RPMI7951 (cell line): ENCODE results near the gene WDR20. TPM values are rescaled to one million over a fixed set of nuclear protein-coding genes. Genes with fewer than 3 reads are reported as not detected.
"Not testable (repeated sequence)": the region's sequence is repeated elsewhere in the genome, so short reads cannot be mapped to it uniquely, and the experiment has no call there.

ENCODE experiments used
- DNase-seq: peaks from one replicate; pipeline ENCODE4 v3.0.0-alpha.2; 2012; ENCODE audit warnings: low read depth
- total RNA-seq: library from RNA; depleted of rRNA; stranded (reverse); fragments of >200 nt; shearing (Covaris generic); gene quantifications from 2 replicates; pipeline ENCODE4 v1.2.3, GENCODE V29; 2014

The WDR20 gene
- total RNA-seq, 1 experiment from 2014 or later = 16.0 TPM

DNA sequence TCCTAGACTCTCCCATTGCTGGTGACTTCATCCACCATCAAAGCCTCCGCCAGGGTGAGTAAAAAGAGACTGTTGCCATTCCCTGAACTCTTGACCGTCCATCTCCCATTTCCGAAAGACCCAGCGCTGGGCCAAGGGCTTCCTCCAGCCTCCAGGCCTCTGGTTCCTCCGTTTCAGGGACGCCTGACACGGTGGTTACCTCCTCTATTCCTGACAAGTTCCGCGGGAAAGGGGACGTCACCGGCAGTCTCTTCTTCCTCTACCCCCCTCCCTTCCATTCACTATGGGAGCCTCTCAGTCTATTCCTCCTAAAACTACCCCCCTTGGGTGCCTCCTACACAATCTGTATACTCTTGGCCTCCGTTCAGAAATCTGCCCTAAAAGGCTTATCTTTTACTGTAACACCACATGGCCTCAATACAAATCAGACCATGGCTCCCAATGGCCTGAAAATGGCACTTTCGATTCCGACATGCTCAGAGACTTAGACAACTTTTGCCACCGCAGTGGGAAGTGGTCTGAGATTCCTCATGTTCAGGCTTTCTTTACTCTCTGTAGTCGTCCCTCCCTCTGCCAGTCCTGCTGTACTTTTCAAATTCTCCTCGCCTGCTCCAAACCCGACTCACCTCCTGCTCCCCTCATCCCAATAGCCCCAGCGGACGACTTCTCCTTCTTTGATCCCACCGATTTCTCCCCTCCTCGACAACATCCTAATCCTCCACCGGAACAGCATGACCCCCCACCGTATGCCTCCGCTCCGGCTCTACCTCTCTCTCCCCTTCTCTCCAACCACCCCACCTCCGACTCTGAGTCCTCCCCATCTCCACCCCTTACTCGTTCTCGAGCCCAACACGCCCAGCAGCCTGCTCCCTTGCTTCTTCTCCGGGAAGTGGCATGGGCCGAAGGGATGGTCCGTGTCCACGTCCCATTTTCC, 94.9 kb downstream of the WDR20 start:
- DNase-seq = peak; percentile 72

DNA sequence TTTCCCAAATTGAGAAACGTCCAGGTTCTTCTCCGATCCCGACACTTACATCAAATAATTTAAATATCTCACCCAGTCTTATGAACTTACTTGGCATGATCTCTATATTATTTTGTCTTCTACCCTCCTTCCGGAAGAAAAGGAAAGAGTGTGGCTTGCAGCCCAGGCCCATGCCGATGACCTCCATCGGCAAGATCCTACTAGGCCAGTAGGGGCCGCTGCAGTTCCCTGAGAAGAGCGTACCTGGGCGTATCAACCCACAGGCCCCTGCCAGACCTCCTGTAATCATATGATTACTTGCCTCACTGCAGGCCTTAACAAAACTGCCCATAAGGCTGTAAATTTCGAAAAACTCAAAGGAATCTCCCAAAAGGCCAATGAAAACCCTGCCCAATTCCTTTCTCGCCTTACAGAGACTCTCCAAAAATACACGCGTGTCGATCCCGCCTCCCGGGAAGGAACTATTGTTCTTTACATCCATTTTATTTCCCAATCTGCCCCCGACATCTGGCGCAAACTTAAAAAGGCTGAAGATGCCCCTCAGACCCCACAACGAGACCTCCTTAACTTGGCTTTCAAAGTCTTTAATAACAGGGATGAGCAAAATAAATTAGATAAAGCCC, 95.7 kb downstream of the WDR20 start:
- DNase-seq = peak; percentile 81

DNA sequence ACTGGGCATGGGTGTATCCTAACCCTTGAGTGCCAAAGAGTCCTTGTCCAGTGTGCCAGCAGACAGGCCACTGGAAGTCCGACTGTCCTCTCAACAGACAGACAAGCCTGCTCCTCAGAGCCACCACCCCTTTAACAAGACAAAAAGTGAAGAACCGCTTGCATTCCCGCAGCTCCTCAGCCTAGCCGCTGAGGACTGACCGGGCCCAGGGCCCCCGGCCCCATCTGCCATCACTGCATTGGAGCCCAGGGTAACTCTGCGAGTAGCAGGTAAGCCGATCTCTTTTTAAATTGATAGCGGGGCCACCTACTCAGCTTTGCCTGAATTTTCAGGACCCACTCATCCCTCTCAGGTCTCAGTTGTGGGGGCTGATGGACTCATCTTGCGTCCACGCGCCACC, 96.3 kb downstream of the WDR20 start:
- DNase-seq = no peak

DNA sequence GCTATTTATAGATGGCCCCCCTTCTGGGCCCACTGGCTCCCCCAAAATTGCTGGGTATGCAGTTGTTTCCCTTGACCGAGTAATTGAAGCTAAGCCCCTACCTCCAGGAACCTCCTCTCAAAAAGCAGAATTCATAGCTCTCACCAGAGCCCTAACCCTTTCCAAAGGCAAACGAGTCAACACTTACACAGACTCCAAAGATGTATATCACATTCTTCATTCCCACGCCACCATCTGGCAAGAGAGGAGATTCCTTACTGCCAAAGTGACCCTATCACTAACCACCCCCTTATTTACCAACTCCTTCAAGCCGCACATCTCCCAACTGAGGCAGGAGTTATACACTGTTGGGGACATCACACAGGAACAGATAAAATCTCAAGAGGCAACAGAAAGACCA, 98.4 kb downstream of the WDR20 start:
- no peak for DNase-seq

DNA sequence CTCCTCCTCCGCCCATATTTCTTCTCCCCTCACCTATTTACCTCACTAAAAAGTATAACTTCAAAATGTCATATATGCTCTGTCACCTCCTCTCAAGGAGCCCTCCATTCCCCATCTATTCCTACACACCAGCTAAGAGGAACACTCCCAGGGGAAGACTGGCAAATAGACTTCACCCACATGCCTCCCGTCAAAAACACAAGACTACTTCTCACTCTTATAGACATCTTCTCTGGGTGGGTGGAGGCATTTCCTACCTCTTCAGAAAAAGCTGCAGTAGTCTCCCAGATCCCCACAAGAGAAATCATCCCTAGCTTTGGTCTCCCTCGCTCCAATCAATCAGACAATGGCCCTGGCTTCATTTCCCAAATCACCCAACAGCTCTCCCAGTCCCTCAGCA, 99.1 kb downstream of the WDR20 start:
- no peak for DNase-seq

DNA sequence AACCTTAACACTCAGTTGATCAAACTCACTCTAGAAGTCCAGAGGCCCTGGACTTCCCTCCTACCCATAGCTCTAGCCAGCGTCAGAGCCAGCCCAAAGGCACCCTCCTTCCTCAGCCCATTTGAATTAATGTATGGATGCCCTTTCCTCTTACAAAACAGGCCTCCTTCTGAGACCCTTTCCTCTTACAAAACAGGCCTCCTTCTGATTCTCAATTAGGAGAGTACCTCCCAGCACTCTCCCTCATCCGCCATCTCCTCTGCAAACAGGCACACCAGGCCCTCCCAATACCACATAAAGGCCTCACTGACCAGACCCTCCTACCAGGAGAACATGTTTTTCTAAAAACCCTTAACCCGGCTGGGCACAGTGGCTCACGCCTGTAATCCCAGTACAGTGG, 99.5 kb downstream of the WDR20 start:
- no peak for DNase-seq

DNA sequence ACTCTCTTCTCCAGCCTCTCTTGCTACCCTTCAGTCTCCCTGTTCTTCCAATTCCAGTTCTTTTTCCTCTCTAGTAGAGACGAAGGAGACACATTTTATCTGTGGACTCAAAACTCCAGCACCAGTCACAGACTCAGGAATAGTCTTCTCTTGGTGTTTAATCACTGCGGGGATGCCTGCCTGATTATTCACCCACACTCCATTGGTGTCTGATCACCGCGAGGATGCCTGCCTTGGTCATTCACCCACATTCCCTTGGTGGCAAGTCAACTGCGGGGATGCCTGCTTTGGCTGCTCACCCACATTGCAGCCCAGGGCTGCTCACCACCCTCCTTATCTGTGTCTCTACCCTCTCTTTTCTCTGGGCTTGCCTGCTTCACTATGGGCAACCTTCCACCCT, 100.8 kb downstream of the WDR20 start:
- DNase-seq = peak; percentile 52

DNA sequence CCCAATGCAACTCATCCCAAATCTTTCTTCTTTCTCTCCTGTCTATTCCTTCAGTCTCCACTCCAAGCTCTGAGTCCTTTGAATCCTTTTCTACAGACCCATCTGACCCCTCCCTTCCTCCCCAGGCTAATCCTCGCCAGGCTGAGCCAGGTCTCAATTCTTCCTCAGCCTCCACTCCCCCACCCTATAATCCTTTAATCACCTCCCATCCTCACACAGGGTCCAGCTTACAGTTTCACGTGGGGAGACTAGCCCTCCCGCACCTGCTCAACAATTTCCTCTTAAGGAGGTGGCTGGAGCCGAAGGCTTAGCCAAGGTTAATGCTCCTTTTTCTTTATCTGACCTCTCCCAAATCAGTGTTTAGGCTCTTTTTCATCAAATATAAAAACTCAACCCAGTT, 101.5 kb downstream of the WDR20 start:
- DNase-seq = no peak

DNA sequence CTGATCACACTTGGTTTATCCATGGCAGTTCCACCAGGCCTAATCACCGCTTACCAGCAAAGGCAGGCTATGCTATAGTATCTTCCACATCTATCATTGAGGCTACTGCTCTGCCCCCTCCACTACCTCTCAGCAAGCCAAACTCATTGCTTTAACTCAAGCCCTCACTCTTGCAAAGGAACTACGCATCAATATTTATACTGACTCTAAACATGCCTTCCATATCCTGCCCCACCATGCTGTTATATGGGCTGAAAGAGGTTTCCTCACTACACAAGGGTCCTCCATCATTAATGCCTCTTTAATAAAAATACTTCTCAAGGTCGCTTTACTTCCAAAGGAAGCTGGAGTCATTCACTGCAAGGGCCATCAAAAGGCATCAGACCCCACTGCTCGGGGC, 104.1 kb downstream of the WDR20 start:
- not testable (repeated sequence) for DNase-seq

DNA sequence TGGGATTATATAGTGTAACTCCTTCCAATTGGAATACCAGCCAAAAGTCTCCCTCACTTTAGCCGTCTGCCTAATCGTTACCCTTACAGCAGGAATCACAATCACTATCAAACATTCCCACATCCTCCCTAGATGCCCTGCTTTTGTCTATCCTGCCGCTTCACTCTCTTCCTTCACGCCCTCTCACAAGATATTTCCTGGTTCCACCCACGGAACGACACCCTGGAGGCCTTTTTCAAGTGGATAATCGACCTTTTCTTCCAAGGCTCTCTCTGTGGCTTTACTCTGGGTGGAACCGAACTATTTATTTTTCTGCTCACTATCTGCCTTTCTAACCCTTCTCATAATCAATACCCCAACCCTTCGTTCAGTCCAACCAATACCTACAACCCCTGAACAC, 106.4 kb downstream of the WDR20 start:
- no peak for DNase-seq

DNA sequence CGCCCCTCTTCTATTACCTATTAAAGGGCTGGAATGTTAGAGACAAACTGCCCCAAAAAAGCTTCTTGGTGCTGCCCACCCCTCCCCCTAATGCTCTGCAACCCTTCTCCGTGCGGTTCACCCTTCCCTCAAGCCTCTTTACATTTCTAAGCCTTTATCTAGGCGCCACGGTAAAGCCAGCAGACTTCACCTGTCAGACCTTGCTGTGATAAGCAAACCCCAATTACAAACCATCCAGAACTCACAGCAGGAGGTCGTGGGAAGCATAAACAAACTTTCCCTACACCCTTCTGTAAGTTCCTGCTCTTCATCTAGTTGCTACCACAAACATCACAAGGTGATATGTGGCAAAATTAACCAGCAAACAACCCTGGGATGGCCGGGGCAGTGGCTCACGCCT, 108.4 kb downstream of the WDR20 start:
- no peak for DNase-seq

DNA sequence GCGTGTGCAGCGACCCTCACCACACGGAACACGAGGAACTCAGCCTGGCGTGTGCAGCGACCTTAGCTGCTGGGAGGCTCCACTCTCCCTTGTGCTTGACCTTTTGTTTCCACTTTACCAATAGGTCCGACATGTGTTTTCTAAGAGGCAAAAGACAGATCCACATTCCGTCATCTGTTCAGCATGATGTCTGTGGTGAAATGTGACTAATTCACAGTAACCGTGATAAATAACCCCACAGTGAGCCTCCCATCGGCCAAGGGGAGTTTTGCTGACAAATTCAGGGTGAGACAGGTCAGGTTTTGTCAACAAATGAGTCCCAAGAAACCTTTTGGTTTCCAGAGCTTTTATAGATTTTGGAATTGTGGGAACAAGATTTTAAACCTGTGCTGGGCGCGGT, 109.3 kb downstream of the WDR20 start:
- DNase-seq = peak; percentile 24

DNA sequence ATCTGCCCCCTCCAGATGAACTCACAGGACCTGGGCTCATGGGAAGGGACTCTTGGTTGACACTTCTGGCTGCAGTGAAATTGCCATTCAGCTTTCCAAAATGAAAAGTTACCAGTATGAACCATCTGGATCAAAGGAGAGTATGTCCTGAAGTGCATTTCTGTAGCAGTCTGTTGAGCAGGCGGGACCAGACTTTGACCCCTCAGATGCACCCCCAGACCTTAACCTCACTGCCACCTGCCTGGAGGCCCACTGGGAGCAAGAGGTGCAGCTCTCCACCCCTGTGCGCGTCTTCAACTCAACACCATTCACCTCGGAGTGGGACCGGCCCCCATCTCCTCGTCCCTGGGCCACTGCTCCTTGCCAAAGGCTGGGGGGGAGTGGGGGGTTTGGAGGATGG, 110.3 kb downstream of the WDR20 start:
- DNase-seq = no peak

DNA sequence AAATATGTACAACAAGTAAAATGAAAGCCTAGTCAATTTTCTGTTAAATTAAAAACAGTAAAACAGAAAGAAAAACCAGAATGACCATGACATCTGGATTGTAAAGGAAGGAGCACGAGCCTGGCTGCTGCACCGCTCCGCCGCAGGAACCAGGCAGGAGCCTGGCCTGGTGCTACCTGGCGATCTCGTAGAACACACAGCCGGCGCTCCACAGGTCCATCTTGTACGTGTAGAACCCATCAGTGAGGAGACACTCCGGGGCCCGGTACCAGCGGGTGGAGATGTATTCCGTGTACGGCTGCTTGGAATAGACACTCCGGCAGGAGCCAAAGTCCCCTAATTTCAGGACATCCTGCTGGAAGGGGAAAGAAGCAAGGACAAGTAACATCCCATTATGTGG, 110.9 kb downstream of the WDR20 start:
- DNase-seq = no peak

DNA sequence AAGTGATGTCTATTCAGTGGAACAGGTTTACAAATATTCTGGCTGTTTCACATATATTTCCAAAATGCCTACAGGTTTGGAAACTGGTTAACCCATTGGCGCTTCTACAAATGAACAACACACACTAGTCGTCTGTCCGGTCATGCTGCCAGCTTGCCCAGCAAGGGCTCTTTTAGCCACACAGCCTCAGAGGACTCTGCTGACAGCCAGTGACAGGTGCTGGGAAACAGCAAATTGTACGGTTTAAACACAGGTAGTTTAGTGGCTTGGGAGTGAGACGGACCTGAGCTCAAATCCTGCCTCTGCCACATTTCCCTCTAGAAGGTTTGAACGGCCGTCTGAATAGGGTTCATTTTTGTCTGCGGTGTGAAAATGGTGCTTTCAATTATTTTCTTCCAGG, 111.5 kb downstream of the WDR20 start:
- DNase-seq = no peak

DNA sequence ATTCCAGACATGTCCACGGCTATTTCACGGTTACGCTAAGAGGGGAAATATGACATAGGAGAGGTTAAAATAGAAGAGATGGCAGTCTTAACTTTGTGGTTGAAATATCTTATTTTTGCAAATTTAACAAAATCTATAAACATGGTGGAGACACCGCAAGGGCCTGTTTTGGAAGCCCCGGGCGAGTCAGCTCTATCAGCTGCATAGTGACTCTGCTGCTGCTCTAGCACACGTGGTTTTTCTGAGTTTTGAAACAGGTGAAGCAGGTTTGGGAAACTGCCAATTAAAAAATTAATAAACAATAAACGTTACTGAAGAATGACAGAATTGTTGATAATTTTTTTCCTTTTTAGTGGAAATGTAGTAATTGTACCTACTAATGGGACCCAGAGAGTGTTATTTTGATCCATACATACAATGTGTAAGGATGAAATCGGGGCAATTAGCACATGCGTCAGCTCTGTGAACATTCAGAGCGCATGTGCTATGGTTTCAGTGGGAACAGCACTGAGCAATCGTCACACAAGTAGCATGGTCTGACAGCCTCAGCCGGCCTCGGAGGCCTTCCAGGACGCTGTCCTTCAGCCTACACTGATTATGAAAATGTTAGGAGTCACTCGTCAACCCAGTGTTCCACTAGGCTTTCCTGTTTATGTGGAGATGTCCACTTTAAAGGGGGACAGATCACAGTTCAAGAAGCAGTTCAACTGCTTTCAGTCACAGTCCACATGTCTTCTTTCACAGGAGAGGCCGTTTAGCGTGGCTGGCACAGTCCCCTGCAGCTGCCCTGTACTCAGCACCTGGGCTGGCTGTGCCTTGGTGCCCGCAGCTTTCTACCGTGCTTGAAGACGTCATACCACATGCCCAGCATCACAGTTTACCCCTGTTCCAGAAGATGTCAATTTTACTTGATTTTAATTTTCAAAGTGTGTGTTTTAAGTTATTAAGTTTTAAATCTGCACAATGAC, 113.4 kb downstream of the WDR20 start:
- no peak for DNase-seq

DNA sequence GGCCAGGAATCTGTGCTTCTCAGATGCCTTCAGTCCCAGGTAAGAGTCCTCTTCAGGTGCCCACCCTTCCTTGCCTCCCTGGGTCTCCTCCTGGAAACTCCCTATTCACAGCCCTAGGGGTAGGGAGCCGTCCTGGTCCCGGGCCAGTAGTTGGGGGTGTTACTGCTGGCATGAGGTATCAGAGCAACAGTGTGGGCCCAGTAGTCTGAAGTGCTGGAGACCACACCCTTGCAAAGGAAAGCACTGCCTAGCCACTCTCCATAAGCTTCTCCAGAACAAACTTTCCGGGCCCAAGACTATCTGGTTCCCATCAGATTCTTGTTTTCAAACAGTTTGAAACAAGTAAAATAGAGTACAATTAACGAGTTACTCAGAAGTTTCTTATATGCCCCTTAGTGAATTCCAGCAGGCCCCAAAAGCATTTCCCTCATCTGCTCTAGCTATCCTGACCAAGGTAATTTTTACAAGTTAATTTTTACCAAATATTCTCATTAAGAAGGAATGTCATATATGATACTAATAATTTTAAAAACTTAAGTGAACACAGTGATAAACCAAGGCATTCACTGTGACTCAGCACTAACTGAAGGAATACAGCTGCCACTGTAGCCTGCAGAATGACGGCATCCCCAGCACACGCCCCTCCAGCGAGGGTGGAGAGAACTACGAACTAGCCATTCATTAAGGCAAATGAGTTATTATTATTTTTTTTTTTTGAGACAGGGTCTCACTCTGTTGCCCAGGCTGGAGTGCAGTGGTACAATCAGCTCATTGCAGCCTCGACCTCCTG, 115.9 kb downstream of the WDR20 start:
- DNase-seq = peak; percentile 48

DNA sequence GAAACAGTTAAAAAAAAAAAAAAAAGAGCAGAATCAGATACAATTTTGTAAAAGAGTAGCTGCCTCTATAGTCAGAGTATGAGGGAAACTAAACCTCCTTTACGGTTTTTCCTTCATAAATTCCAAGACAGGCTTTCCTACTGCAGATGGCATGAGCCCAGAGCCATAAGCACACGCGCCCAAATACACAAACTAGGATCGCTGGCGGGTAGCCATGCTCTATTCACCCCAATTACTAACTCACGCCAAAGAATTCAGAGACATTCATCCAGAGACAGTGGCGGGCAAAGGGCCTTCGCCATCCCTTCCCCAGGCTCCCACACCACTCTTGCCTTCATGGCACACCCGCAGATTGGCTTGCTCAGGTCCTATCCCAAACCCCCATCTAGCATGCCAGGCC, 117.0 kb downstream of the WDR20 start:
- no peak for DNase-seq

DNA sequence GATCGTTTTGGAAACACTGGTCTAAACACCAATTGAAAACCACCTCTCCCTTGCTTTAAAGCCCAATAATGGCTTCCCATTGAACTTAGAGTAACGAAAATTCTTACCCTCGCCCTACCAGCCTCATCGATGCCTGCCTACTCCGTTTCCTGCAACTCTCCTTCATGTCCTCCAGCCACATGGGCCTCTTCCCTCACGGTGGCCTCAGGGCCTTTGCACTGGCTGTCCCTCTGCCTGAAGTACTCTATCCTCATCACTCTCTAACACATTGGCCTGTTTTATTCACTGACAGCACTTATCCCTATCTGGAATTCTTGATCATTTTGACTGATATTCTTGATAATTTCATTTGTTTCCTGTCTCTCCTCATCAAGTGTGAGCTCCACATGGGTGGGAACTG, 118.4 kb downstream of the WDR20 start:
- DNase-seq = no peak
